Iris pigment epithelial cell (primary cell): ENCODE results near the gene TAF4.
"Not testable (repeated sequence)": the region's sequence is repeated elsewhere in the genome, so short reads cannot be mapped to it uniquely, and the experiment has no call there.

Source experiments
- DNase-seq: peaks from one replicate; pipeline ENCODE4 v3.0.0-alpha.2; 2011; ENCODE audit warnings: low read depth

The TAF4 gene

DNA sequence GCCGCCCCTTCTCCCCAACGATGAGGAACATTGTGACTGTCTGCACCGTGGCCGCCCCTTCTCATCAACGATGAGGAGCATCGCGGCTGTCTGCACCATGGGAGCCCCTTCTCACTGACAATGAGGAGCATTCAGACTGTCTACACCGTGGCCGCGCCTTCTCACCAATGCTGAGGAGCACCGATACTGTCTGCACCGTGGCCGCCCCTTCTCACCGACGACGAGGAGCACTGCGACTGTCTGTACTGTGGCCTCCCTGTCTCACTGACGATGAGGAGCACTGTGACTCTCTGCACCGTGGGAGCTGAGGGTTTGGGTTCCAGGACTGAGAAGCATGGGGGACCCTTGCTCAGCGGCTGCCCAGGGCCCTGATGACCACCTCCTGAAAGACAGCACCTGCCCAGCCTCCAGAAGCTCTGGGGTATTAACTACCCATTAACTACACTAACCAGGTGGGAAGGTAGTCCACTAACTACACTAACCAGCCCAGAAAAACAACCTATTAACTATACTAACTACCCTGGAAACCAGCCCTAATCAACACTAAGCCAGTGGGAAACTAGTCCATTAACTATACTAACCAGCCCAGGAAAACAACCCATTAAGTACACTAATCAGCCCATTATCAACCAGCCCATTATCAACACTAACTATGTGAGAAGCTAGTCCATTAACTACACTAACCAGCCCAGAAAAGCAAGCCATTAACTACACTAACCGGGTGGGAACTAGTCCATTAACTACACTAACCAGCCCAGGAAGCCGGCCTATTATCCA is 116.9 kb downstream of the TAF4 start:
- no peak for DNase-seq

DNA sequence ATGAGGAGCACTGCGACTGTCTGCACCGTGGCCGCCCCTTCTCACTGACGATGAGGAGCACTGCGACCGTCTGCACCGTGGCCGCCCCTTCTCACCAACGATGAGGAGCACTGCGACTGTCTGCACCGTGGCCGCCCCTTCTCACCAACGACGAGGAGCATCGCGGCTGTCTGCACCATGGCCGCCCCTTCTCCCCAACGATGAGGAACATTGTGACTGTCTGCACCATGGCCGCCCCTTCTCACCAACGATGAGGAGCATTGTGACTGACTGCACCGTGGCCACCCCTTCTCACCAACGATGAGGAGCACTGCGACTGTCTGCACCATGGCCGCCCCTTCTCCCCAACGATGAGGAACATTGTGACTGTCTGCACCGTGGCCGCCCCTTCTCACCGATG is 117.6 kb downstream of the TAF4 start:
- DNase-seq, result not testable (repeated sequence)

DNA sequence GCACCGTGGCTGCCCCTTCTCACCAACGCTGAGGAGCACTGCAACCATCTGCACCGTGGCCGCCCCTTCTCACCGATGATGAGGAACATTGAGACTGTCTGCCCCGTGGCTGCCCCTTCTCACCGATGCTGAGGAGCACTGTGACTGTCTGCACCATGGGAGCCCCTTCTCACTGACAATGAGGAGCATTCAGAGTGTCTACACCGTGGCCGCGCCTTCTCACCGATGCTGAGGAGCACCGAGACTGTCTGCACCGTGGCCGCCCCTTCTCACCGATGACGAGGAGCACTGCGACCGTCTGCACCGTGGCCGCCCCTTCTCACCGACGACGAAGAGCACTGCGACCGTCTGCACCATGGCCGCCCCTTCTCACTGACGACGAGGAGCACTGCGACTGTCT is 120.2 kb downstream of the TAF4 start:
- DNase-seq, result not testable (repeated sequence)

DNA sequence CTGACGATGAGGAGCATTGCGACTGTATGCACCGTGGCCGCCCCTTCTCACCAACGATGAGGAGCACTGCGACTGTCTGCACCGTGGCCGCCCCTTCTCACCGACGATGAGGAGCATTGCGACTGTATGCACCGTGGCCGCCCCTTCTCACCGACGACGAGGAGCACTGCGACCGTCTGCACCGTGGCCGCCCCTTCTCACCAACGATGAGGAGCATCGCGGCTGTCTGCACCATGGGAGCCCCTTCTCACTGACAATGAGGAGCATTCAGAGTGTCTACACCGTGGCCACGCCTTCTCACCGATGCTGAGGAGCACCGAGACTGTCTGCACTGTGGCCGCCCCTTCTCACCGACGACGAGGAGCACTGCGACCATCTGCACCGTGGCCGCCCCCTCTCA is 120.7 kb downstream of the TAF4 start:
- DNase-seq, result not testable (repeated sequence)

DNA sequence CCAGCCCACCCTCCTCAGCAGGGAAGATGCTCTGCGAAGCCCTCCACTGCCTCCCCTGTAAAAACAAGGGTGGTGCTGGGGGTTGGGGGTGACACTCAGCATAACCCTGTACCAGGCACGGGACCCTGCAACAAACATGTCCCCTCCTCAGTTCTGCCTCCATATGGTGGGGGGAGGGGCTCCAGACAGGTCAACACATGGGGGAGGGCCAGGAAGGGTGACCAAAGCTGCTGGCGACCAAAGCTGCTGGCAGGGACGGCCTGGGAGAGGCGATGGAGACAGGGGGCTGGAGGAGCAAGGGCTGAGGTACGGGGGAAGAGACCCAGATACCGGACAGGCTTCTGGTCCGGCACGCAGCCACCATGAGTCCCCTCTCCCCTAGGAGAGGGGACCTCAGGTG is 123.2 kb downstream of the TAF4 start:
- DNase-seq, result no peak

DNA sequence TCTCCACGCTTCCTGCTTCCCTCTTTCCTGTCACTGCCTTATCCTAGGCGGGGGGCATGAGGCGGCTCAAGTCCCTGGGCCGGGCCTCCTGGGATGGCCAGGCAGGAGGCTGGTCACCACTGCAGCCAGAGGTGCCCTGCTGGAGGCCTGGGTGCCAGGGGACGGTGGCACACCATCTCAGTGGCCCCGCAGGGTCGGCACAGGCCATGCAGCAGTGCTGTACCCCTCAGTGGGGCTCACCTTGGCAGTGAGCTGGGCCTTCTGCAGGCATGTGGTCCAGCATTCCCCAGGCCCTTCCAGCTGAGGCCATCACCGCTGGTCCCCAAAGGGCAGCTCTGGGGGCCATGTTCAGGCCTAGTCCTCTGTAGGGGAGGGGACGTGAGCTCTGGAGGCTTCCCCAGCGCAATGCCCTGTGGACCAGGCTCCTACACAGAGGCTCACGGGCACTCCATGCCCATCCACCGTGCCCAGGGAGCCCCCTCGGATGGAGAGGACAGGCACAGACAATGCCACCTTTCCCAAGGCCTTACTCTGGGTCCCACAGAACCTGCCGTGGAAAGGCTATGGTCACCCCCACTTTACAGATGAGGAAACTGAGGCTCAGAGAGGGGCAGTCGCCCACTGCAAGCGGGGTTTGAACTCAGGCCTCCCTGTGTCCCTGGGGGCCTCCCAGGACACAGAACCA is 123.8 kb downstream of the TAF4 start:
- no peak for DNase-seq

DNA sequence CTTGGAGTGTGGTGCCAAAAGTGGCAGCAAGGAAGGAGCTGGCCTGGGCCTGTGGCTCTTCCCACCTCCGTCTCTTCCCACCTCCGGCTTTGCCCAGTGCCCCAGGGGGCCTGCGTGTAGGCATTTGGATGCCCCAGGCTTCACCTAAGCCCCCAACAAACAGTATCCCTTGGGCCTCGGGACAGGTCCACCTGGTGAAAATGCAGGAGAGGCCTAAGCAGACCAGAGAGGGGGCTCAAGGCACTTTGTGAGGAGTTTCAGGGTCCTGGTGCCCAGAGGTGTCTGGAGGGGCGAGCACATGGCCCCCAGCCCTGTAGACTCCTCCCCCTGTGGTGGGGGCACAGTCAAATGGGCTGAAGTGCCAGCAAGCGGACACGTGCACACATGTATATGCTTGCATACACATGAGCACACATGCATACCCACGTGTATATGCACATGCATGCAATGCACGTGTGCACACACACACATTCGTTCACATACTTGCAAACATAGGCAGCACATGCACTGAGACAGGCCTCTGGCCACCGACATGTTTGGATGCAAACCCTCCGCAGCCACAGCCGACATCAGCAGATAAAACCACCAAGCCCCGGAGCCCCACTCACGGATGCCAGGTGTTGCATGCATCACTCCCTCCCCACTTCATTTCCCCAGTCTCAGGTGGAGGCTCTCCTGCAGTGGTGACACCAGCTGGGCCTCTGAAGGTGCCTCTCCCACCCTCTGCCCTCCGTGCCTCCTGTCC is 124.5 kb downstream of the TAF4 start:
- no peak for DNase-seq

DNA sequence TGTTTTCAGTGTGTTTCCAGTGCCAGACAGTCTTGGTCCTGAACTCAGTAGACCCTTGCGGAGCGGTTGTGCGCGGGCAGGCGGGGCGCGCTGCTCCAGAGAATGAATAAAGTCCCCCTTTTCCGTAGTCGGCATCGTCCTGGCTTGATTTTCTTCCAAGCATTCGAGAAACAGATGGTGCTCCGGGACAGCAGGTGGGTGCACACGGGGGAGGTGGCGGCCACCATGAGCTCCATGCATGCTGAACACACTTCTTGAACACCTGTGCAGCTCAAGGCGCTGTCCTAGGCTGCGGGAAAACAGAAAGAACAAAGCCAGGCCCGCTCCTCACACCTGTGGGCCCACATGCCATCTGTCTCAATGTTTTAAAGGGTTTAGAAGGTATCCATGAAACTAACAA is 125.2 kb downstream of the TAF4 start:
- no peak for DNase-seq

DNA sequence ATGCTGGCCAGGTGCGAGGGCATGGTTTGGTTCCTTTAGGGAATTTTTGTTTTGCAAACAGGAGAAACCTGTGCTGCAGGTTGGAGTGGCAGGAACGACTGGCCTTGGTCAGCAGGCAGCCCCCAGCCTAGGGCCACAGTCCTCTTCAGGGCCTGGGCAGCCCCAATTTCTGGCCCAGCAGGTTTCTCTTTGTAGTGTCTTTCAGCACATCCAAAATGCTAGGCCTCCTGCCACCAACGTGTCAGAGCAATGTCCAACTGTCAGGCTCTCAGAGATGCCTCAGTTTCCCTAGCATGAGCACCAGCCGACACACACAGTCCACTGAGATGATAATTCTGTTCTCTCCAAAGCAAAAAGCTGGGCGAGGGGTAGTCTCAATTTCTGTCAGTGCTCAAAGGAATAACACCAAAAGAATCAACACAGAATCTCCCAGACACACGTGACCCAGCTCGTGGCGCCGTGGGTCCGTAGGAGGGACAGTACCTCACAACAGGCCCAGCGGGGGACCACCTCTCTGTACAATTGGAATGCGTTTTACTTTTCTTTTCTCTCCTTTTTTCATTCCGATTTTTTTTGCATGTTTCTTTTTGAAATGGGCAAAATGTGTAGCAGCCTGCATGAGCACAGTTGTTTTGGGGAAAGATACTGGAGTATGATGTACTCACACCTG is 125.9 kb downstream of the TAF4 start:
- no peak for DNase-seq

DNA sequence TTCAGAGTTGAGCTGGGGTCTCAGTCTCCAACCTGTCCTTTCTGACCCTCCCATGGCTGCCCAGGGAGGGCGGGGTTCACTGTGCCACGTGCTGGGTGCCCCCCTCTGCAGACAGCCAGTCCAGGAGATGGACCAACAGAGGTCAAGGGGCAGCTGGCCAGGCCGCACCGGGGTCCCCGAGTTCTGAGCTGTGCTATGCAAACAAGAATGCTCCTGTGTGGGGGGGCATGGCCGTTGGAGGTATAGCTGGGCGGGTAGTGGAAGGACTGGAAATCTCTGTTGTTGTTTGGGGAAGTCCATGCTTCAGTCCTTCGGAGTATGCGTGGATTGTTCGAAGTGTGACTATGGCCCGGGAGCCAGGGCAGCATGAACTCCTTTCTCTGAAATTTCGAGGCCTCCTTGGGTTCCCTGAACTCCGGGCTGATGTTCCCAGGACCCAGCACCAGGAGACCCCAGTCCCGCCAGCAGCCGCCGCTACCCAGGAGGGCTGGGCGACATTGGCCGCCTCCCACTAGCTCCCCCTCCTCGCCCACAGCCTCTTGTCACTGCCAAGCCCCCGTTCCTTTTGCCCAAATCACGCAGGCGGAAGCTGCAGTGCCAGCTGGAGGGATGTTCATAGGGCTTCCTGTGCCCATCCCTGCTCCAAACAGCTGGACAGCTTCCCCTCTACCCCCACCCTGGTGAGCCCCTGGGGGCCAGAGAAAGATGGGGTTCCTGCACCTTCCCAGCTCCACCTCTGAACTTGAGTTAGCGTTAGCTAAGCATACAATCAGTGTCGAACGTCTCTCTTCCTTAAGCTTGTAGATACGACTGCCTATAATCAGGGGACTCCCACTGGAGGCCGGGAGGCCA is 126.6 kb downstream of the TAF4 start:
- no peak for DNase-seq

DNA sequence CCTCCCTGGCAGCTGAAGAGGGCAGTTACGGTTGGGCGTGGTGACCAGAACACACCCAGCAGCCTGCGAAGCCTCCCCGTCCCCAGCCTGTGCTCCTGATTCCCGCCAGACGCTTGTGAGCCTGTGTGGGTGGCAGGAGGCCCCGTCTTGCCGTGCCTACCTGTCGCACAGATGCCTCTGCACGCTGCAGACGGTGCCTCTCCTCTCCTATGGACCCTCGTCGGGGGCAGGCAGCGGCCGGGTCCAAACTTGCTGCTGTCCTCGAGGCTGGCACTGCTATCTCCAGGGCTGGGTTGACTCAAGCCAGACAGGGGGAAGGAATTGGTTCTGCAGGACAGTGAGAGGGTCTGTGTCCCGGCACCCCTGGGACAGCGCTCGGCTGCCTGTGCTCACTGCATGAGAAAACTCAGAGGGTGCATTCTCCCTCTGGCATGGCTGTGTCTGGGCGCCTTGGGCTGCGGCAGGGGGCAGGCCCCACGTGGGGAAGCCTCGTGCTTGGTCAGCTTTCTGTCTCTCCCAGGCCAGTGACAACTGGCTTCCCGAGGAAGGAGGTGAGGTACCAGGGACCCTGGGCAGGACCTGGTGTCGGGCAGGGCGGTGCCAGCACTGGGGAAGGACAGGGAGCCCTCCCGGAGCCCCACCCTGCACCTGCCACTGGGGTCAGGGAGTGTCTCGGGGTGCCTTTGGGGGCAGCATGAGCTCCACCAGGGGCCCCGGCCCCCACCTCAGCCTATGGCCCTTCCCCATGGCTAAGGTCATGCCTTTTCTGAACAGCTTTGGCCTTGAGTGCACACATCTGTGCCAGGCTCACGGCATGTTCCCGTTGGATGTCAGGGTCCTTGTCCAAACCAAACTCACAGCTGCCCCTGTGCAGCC is 127.5 kb downstream of the TAF4 start:
- no peak for DNase-seq

DNA sequence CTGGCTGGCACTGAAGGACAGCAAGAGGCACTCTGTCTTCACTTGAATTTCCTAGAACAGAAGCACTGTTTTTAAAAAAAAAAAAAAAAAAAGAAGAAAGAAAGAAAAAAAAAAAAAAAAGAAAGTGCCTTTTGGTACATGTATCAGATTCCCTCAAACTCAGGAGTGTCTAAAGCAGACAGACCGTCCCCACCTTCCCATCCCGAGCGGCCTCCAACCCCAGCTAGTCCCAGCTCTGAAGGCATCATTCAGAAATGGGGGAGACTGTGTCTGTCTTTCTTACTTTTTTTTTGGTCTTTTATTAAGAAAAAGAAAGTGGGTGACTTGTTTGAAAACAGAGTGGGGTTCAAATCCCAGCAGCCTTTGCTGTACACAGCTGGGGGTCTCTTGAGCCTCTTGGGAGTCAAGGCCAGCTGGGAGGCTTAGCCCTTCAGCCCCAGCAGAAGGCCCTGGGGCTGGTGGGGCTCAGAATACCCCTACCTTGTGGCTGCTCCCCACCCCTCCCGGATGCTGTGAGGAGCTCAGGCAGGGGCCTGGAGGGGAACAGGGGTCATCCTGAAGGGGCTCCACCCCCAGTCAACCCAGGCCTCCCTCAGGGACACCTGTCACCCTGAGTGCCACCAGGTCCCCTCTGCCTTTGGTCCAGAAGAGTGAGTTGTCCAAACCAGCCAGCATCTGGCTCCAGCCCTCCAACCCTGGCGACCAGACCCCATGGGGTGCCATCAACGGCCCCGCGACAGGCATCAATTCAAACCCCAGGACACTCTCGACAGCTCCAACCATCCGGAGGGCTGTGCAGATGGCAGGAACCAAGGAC is 128.3 kb downstream of the TAF4 start:
- DNase-seq, result no peak

DNA sequence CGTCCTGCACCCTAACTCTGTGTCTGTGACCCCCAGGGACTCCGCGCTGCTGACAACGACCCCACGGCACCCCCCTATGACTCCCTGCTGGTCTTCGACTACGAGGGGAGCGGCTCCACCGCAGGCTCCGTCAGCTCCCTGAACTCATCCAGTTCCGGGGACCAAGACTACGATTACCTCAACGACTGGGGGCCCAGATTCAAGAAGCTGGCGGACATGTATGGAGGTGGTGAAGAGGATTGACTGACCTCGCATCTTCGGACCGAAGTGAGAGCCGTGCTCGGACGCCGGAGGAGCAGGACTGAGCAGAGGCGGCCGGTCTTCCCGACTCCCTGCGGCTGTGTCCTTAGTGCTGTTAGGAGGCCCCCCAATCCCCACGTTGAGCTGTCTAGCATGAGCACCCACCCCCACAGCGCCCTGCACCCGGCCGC is 129.0 kb downstream of the TAF4 start:
- no peak for DNase-seq

DNA sequence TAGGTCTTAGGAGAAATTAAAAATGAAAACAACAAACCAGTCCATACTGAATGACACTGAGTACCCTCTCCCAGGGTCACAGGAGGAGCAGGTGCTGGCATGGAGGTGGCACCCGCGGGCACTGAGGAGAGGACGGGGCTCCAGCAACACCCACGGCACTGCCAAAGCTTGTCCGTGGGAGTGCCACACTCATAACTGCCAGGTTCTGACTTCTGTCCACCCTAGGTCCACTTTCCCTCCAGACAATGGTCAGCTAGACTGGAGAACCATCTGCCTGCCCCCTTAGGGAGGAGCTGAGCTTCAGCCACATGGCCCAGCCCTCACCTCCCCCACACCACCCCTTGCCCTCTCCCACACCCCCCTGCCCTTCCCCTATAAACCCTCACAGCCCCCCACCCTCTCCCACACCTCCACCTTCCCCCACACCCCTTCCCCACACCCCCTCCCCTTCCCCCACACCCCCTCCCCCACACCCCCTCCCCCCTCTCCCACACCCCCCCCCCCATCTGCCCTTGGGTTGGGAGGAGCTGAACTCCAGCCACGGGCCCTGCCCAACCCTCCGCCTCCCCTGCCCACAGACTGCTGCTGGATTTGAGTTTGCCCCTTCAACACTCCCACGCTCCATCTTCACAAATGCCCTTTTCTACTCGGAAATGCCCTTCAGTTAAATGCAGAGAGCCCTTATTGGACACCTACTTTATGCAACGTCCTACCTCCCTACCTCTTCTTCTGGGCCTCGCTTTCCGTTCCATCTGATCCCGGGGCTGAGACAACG is 129.6 kb downstream of the TAF4 start:
- DNase-seq, result no peak

DNA sequence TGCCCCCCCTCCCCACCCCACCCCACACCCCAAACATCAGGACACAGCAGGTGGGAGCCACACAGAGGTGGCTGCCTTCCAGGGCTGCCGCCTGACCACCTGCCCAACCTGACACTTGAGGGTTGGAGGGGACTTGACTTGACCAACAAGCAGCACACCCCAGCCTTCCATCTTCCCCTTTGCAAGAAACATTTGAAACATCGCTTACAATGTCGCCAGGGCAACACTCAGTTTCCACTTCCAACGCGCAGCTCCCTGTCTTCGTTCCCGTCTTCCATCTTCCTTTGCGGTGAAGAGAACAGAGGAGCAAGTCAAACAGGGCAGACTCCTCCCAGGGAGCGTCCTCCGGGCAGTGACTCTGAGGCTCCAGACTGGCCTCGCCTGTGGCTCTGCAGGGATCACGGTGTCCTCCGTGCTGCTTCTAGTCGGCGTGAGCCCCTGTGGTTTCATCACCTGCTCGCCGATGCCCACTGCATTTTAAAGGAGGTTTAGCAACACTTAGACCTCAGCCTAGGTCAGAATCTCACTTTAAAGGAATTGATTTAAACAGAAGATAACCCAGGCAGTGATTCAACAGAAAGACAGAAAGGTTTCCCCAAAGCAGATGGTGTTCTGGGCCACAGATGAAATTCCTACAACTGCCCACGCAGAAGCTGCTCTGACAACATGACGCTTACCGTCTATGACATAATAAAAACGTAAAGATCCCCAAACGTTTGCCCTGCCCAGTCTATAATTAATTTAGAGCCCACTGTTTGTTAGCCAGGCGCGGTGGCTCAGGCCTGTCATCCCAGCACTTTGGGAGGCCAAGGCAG is 130.8 kb downstream of the TAF4 start:
- no peak for DNase-seq

DNA sequence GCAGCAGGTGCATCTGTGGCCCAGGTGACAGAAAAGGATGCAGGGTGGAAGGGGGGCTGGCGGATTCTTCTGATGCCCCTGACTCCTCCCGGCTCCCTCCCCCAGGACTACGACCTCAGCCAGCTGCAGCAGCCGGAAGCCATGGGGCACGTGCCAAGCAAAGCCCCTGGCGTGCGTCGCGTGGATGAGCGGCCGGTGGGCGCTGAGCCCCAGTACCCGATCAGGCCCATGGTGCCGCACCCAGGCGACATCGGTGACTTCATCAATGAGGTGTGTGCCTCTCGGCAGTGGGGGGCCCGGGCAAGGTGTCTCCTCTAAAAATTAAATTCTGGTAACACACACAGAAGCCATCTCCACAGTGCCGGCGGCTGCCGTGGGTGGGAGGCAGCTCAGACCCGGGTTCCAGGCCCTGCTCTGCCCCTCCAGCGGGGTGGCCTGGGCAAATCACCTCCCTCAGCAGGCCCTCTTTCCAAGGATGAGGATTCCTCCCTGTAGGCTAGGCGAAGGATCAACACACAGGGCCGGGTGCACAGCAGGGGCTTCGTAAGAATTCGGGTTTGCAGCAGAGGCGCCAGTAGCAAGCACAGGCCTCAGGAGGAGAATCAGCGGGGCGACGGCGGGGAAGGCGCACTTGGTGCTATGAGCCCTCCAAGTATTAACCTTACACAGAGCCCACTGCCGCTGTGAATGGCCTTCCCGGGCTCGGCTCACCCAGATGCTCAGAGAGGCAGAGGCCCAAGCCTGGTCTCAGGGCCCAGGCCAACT is 131.5 kb downstream of the TAF4 start:
- DNase-seq, result no peak

DNA sequence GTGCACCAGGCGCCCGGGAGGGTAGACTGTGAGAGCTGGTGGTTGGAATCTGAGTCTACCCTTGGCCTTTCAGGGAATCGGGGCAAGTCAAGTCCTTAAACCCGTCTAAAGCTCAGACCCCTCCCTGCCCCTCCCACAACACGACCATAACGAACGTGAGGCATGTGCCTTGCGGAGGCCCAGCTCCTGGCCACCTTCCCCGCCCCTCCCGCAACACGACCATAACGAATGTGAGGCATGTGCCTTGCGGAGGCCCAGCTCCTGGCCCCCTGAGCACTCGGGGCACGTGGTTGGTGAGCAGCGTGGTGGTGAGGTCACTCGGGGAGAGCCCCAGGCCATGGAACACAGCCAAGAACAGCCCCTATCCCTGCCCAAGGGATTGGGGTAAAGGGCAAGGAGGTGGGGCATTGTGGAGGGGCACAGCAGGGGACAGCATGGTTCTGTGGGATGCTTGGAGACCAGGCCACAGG is 132.2 kb downstream of the TAF4 start:
- DNase-seq, result no peak
